ENCODE measurements around the gene SLC51B.

GRCh38 chr15:64997745-64998375, 47.3 kb upstream of the SLC51B start:
- TF ChIP-seq CTCF (conservative IDR thresholded peaks at IDR 0.05; ENCODE audit: low read depth, low read length): no peak
- no peak for TF ChIP-seq POLR2A (IDR thresholded peaks at IDR 0.05; ENCODE audit: low read depth, low read length)
- TF ChIP-seq RAD21 (IDR thresholded peaks at IDR 0.05; ENCODE audit: low read length): no peak
- TF ChIP-seq MAFK (IDR thresholded peaks at IDR 0.05; ENCODE audit: low read depth, low read length): no peak
- no peak for TF ChIP-seq MAZ (IDR thresholded peaks at IDR 0.05; ENCODE audit: borderline replicate concordance, low read depth, low read length)

All from IMR-90 (cell line).